HUDEP-2 (cell line): Measurements from ENCODE around the gene KARS1.

Experiments
- DNase-seq, 76 experiments: peaks; one replicate each; lab custom pipeline; 2025; ENCODE audit not compliant: unreplicated experiment in 76 of 76; lab: John Stamatoyannopoulos, UW

Gene KARS1

DNA sequence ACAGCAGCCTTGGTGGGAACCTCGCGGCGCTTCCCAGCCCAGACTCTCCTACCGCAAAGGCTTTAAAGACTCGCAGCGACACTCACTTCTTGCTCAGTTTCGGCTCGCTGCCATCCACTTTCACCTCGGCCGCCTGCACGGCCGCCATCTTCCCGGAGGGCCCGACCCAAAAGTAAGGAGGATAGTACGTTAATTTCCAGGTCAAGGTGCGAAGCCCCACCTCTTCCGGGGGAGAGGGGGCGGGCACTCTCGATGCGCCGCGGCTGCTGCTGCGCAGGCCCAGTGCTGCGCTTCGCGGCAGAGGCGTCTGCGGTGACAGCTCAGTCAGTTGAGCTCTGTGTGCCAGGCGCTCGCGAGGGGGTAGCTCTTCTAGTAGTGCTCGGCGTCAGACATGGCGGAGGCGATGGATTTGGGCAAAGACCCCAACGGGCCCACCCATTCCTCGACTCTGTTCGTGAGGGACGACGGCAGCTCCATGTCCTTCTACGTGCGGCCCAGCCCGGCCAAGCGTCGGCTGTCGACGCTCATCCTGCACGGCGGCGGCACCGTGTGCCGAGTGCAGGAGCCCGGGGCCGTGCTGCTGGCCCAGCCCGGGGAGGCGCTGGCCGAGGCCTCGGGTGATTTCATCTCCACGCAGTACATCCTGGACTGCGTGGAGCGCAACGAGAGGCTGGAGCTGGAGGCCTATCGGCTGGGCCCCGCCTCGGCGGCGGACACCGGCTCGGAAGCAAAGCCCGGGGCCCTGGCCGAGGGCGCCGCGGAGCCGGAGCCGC, at the start of gene KARS1, which contains the start of gene TERF2IP:
TSS of gene KARS1 (minus strand) at position 174 of the 773 bp plus-strand sequence. CDS start at position 148, 26 bp downstream.
TSS of gene TERF2IP (plus strand) at position 282 of the 773 bp plus-strand sequence. CDS start at position 392, 110 bp downstream.
- DNase-seq = peak in 75 of 76 experiments; percentile 22 to 94 (median 86)

DNA sequence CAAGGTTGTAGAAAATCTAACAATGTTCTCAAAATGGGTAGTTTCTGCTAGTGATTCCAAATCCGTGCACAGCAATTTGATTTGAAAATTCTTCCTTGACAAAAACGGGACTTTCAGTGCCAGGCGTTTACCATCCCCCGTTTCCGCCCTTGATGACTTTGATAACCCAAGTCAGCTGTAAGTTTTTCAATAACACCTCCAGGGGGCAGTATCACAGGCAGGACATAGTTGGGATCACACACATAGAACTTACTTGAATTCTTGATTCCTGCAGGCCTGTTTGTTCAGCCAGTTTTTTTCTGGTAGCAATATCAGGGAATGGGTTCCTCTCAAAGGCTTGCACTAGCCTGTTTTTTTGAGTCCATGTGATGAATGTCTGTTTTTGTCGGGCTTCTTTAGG, 48.2 kb upstream of the KARS1 start:
- DNase-seq = peak in 4 of 76 experiments; percentile 2 to 12 (median 6)

DNA sequence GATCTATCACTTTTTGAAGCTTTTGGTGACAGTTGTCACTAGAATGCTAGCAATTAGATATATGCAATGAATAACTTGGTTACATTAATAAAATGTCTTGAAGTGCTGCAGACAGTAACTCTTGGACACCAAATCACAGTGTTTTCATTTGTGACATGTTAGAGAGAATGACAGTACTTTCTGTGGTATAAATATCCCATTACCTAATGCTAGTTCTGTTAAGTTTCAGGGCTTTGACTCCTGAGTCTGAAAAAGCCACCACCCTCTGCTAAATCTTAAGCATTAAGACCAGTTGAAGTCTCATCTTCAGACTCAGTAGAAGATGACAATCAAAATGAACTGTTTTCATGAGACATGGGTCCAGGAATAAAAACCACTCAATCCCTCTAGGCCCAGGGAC, 39.9 kb upstream of the KARS1 start:
- no peak for DNase-seq

DNA sequence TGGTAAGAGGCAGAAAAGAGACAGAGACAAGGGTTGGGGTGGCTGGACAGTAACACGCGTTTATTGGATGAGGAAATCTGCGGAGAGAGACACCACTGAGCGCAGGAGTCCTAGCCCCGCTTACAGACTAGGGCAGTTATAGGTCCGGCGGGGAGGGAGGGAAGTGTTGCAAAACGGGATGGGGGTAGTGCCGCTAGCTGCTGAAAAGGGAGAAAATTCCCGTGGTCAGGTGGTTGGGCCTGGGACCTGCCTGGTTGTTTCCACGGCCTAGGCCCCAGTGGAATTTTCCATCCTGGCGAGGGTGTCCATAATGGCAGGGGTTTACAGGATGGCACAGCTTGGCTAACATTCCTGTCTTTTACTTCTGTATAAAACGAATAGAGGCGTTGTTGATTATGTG, 34.8 kb upstream of the KARS1 start:
- no peak for DNase-seq

DNA sequence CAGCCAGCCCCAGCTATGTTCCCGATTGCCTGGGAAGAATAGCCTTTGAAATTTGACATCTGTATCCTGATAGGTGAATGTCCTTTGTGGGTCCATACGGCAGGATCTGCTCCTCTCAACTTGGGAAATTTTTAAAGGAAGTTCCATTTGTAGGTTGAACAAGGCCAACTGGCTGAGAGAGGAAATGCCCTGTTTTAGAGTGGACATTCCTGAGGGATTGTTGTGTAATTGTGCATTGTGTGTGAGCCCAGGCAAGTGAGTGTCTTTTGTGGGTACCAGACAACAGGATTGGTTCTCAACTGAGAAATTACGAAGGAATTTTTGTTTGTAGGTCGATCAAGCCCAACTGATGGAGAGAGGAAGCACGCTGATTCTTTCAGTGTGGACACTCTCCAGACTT, 31.9 kb upstream of the KARS1 start:
- no peak for DNase-seq

DNA sequence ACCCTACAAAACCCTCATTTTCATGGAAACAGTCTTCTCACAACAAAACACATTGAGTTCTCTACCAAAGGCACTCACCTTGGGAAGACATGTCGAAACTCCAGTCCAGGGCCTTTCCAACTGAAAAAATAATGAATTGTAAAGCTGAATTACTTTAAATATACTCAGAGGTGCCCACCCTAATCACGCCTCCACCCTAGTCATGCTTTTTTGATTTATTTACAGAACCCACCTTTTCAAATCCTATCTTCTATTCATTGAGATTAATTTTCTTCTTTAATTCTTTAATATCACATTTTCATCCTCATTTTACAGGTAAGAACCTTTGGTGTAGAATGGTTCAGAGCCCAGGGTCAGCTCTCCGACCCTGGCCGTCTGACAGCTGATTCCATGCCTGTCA, 29.4 kb upstream of the KARS1 start, which contains the start of gene CPHXL2:
TSS of gene CPHXL2 (minus strand) at position 101 of the 400 bp plus-strand sequence. CDS start at position 91, 10 bp downstream.
- DNase-seq = no peak

DNA sequence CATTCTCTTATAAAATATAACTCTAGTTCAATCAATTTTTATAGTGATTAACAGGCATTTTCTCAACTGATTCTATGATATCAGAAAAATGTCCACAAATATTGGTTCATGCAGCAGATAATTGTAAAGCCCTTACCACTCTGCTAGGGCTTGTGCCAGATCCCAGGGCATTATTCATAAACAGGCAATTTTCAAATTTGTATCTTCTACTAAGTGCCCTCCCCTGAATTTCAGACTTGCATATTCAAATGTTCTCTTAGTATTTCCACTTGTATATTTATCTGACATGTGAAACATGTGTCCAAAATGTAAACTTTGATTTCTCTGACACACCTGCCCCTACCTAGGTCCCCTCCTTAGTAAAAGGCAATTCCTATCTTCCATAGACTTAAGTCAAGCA, 20.0 kb upstream of the KARS1 start:
- DNase-seq = no peak

DNA sequence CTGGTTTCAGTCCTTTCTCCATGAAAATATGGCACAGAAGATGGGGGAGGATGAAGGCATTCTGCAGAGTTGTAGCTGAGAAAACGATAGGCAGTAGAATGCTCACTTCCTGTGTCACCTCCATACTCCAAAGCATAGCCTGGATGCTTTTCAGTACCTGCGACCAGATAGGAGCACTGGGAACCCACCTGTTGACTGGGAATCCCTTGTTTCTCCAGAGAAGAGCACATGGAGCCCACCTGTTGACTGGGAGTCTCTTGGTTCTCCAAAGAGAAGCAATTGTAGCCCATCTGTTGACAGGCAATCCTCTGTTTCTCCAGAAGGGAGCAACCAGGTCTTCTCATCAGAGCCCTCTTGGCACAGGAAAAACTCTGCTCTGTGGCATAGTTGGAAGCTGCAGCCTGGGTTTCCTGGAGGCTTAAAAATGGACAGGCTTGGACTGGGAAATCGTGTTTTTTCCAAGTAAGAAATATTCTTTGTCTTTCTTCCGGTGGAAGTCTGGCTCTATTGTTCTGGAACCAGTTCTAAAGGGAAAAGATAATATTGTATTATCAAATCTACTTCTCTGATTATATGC, 13.3 kb upstream of the KARS1 start:
- no peak for DNase-seq

DNA sequence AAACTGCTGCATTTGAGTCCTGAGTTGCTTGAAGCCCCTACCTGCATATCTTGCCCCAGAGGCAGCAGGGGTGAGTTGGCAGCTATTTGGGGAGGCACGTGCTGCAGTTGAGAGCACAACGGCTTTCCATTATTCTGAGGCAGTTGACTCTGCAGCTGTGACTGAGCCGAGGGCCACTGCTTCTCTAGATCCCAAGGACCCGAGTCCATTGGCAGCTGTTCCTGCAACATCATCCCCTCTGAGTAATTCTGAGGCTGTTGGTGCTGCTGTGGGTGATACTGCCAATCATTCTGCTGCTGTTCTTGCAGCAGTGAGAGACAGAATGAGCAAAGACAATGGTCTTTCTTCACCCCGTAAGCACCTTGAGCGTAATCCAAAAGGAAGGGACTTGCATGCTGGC, 12.9 kb upstream of the KARS1 start:
- no peak for DNase-seq

DNA sequence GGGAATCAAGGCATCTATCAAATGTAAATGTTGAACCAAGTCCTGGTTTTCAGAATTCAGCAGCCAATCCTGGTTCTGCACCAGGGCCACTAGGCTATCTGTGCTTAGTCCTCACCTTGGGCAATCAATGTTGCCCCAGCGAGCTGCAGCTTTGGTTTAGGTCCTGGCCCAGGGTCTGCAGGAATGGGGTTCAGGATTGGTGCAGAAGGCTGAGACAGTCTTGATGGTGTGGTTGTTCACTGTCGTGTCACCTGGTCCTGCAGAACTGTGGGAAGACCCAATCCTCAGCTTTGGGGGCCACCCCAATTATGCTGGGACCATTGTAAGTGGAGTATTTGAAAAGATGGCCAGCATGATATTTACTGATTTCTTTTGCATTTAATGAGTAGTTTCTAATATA, 10.7 kb upstream of the KARS1 start:
- no peak for DNase-seq

DNA sequence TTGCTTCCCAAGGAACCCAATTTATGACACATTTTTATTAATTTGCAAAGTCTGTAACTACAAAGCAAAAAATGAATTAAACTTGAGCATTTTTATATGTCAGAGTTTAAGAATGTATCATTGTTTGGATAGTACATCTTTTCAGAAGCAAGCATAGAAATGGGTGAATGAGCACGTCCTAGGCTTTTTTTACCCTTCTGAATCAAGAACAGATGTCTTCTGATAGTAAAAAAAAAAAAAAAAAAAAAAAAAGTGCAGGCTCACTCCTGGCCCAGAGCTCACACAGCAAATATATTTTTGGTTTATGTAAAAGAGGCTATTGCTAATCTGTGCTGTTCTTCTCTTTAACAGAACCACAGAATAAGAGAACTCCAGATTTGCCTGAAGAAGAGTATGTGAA, 6.5 kb upstream of the KARS1 start:
- DNase-seq = no peak

DNA sequence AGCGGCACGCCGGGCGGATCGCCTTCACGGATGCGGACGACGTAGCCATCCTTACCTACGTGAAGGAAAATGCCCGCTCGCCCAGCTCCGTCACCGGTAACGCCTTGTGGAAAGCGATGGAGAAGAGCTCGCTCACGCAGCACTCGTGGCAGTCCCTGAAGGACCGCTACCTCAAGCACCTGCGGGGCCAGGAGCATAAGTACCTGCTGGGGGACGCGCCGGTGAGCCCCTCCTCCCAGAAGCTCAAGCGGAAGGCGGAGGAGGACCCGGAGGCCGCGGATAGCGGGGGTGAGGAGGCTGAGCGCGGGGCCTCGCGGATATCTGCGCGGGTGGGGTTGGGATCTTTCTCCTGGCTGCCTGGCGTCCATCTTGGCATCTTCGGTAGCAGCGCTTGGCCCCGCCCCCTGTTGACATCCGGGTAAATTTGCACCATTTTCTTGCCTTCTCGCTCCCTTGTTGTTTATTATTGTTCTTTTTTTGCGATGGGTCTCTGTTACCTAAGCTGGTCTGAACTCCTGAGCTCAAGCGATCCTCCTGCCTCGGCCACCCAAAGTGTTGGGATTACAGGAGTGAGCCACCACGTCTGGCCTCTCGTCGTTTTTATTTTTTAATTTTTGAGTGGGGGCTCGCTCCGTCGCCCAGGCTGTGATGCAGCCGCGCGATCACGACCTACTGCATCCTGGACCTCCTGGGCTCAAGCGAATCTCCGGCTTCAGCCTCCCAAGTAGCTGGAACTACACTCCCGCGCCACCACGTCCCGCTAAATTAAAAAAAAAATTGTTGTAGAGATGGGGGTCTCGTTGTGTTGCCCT, 1.0 kb upstream of the KARS1 start:
- DNase-seq = peak in 64 of 76 experiments; percentile 5 to 77 (median 54)

DNA sequence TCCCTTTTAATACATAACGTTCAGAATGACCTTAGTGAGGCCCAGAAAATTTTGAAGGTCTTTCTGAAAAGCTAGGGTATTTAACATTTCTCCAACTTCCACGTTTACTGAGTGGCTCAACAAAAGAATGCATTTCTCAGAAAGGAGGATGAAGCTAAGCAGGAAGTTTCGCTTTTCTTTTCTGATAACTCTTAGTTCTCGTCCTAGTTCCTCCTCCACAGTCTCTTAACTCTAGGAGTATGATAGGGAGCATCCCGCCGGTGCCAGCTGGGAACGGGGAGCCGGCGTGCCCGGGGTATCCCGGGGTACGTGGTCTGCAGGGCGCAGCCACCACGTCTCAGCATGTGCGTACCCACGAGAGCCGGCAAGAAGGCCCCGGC, 363 bp downstream of the KARS1 start:
- peak in 2 of 76 experiments; percentile 16 to 36 for DNase-seq

DNA sequence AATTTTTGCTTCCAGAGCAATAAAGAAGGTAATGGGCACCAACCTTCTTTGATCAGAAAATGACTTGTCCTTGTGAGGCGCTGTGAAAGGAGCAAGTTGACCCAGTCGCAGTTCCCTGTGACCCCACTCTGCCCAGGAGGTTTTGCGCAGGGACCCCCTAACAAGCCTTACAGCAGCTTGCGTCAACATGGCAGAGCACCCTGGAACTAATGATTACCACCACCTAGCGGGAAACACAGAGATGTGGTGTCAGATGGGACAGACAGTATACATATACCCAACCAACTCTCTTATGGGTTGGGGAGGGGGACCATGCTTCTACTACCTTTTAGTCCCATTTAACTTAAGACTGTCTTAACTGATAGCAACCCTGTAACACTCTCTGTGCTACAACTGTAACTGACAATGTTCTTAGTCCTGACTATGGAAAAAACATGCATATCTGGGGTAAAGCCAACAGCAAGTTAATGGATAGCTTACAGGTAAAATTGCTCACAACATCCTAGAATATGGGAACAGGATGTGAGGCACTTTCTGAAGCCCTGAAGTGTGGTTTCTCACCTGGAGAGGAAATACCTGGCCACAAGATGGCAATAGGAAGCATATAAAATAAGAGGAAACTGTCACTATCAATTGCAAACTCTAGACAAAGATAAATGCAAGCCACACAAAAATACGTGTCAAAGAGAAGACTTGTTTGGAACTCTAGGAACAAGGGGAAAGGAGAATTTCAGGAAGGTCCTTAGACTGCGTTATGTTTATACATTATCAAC, 3.0 kb downstream of the KARS1 start:
- DNase-seq = no peak

DNA sequence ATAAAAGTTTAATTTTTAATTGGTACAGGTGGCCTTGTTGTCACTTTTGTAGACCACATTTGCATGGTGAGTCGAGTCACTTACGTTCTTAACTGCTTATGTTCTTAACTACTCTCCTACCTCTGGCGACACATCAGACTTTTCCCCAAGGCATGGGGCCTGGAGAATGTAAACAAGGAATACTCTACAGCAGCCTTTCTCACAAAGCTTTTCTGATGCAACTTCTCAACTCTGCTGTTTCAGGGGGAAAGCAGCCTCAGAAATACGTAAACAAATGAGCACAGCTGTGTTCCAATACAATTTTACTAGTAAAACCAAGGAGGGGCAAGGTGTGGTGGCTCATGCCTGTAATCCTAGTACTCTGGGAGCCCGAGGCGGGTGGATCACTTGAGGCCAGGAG, 6.9 kb downstream of the KARS1 start:
- no peak for DNase-seq

DNA sequence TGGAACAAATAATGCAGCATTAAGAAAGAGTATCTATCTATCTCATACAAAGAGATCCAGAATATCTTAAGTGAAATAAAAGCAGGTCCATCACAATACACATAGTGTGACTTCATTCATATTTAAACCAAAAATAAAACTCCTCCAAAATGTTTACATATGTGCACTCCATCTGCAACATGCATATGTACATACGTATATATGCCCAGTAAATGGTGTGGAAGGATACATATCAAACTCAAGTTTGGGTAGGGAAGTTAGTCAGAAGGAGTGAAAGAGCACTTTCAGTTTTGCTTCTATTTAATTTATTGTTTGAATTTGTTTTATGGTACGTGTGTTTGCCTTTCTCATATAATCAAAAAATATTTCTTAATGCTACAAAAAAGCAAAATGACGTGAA, 12.4 kb downstream of the KARS1 start:
- no peak for DNase-seq

DNA sequence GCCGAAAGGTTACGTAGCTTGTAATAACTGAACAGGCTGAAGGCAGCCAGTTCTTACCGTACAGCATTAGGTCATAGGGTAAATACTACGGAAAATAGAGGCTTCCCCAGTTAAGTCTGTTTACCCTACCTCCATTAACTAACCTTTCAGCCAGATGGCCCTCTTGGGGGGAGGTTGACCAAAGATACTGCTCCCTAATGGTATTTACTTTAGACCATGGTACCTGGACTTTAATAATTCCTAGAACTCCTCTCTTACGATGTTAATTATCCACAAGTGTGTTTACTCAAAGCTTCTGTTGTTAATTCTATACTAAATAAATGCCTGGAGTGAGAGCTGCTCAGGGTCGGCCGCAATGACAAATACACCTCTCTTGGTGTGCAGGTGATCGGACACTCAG, 14.6 kb downstream of the KARS1 start:
- no peak for DNase-seq

DNA sequence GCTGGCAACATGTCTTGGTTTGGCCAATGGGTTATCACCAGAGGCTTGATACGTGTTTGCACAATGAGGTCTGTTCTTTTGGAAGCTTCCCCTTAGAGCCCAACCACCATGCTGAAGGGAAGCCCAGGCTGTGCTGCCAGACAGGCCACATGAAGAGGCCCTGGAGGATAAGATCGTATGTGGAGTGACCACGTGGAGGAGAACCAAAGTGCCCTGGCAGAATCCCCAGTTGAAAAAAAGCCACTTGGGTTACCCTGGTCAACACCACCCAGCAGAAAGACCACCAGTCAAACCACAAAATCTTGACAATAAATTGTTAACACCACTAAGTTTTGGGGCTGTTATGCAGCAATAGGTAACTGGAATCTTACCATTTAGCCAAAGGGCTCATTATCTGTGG, 17.4 kb downstream of the KARS1 start:
- no peak for DNase-seq

DNA sequence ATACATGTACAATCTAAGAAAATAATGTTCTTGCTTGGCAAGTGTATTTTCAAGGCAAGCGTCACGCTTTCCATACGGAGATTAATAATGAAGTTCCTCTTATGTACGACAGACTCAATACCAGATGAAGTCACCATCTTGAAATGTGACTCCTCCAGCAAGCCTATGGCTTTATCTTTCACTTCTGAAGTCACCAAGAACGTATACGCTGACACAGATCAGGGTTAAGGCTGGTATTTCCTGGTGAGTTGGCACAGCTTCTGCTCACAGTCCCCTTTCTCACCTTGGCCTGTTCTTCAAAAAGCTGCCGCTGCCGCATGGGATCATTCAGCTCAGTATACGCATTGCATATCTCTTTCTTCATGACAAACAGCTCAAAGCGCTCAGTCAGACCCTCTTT, 18.3 kb downstream of the KARS1 start:
- no peak for DNase-seq

DNA sequence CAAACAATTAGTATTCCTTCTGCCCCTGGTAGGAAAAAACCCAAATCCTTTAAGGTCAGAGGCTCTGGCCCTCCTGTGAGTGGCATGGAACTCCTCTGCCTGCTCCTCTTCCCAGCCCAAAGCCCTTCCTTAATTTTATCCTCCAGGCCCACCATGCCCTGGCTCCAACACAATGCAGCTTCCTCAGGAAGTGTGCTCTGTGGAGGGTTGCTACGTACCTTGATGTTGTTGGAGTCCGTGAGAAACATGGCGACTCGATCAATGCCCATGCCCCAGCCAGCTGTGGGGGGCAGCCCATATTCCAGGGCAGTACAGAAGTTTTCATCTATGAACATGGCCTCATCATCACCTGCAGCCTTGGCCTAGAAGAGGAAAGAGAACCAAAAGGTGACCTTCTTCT, 19.1 kb downstream of the KARS1 start:
- DNase-seq = no peak

DNA sequence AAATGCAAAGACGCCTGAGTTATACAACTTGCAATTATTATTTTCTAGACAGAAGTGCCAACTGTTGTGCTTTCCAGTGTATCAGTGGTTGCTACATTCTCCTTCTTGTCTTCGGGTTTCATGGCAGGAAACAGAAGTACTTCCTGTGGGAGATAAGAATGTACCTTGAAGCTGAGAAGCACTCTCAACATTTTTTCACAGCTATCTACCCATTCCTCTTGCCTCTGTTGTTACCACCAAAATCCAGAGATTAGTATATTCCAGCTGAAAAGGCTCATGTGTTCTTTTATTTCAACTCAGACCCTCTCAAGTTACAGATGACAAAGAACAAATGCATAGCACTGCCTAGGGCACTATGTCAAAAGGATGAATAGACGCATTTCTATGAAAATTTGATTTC, 19.6 kb downstream of the KARS1 start:
- DNase-seq = no peak
